AG09319 (cell line): ENCODE results near the gene TMED6.
"Not testable (repeated sequence)": the region's sequence is repeated elsewhere in the genome, so short reads cannot be mapped to it uniquely, and the experiment has no call there.

Experiments used
- DNase-seq: peaks from one replicate; pipeline ENCODE4 v3.0.0-alpha.2; 2010; ENCODE audit warnings: low read depth; ENCODE audit errors: extremely low read depth
- TF ChIP-seq, protein P1 (sequence below): IDR thresholded peaks from 2 replicates; pipeline ENCODE4 v1.5.1; 2011; ENCODE audit warnings: low read depth, mild to moderate bottlenecking, inconsistent platforms, low read length, moderate library complexity

Gene TMED6

DNA sequence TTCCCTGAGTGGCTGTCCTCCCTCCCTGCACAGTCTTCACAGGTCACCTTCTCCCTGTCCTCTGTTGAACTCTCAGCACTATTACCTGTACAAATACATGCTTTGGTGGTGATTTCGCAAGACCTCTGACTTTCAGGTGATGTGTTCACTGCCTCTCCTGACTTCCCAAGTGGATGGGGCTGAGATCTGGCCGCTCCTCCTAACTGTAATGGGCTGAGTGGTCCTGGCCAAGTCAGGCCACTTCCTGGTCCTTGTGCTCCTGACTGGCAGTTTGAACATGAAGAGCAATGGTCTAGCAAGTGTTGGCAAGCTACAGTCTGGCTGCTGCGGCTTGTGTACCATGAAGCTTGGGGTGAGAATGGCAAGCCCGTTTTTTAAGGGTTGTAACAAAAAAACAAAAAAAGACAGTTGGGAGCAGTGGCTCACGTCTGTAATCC is 11.7 kb upstream of the TMED6 start:
- TF ChIP-seq, protein P1, sequence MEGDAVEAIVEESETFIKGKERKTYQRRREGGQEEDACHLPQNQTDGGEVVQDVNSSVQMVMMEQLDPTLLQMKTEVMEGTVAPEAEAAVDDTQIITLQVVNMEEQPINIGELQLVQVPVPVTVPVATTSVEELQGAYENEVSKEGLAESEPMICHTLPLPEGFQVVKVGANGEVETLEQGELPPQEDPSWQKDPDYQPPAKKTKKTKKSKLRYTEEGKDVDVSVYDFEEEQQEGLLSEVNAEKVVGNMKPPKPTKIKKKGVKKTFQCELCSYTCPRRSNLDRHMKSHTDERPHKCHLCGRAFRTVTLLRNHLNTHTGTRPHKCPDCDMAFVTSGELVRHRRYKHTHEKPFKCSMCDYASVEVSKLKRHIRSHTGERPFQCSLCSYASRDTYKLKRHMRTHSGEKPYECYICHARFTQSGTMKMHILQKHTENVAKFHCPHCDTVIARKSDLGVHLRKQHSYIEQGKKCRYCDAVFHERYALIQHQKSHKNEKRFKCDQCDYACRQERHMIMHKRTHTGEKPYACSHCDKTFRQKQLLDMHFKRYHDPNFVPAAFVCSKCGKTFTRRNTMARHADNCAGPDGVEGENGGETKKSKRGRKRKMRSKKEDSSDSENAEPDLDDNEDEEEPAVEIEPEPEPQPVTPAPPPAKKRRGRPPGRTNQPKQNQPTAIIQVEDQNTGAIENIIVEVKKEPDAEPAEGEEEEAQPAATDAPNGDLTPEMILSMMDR = no peak
- DNase-seq = no peak

- not testable (repeated sequence) for DNase-seq
Measured at GRCh38 chr16:69360070-69360469, 8.5 kb upstream of the TMED6 start.

GRCh38 chr16:69350536-69351133 is 951 bp downstream of the TMED6 start:
- TF ChIP-seq, protein P1 = no peak
- DNase-seq = no peak

GRCh38 chr16:69349536-69349935 is 2.0 kb downstream of the TMED6 start:
- no peak for DNase-seq
- TF ChIP-seq, protein P1 = no peak

- TF ChIP-seq, protein P1 = no peak
- no peak for DNase-seq
Measured at GRCh38 chr16:69348222-69348621, 3.4 kb downstream of the TMED6 start.

- TF ChIP-seq, protein P1 = no peak
- DNase-seq = no peak
Measured at GRCh38 chr16:69346683-69347082, 4.9 kb downstream of the TMED6 start.

DNA sequence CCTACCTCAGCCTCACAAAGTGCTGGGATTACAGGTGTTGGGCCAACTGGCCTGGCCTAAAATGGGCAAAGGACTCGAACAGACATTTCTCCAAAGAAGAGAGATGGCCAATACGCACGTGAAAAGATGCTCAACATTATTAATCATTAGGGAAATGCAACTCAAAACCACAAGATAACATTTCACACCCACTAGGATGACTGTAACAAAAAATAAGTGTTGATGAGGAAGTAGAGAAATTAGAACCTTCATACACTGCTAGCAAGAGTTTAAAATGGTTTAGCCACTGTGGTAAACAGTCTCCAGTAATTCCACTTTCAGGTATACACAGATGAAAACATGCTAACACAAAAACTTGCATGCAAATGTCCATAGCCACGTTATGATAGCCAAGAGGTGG is 5.7 kb downstream of the TMED6 start:
- TF ChIP-seq, protein P1 = no peak
- DNase-seq = no peak

DNA sequence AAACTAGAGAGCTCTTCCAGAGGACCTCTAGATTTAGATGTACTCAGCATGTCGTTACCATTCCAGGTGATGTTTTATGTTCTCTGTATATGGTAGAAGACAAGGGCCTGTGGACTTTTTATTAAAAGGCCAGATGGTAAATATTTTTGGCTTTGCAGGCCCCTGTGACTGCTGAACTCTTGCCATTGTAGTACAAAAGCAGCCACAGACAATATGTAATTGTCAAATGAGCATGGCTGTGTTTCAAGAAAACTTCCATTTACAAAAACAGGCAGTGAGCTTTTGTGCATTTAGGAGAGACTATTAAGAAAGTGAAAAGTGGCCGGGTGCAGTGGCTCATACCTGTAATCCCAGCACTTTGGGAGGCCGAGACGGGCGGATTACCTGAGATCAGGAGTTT is 7.4 kb downstream of the TMED6 start:
- TF ChIP-seq, protein P1 = no peak
- no peak for DNase-seq
